Measurements from ENCODE around the gene SERPINB13.

GRCh38 chr18:63592471-63592870 lies 5.3 kb downstream of the SERPINB13 start:
- TF ChIP-seq CTCF (IDR thresholded peaks at IDR 0.05) (no peak), POLR2A (IDR thresholded peaks at IDR 0.05) (no peak)
